K562 (cell line): ENCODE measurements around the gene HSPB7. TPM values are rescaled to one million over a fixed set of nuclear protein-coding genes. Genes with fewer than 3 reads are reported as not detected.

Source experiments
- ATAC-seq: fragments of 200-7000 bp; cut with Tn5 transposase; 3 replicates; pipeline ENCODE4 v1.9.1; 2020; ENCODE audit warnings: moderate library complexity
- BruUV-seq: library from RNA; stranded (reverse); fragments of 400-500 nt; replicated peaks from 2 replicates; lab custom pipeline; 2021; lab: Mats Ljungman, UMichigan
- CTCF ChIA-PET: fragments of 300-600 bp; formaldehyde crosslinking; extraction: SDS; loops from one replicate; lab custom pipeline; 2021; ENCODE audit warnings: low intra/inter-chr PET ratio; lab: Yijun Ruan, JAX
- POLR2A ChIA-PET: fragments of 300-600, 350-650 bp; sonication (Branson Sonifier 250); formaldehyde crosslinking; extraction: SDS; loops from one replicate; lab custom pipeline; 2021; ENCODE audit warnings: antibody characterized with exemption, inconsistent platforms; lab: Yijun Ruan, JAX
- DNase-seq, 4 experiments: peaks; one replicate each; pipeline versions ENCODE4 v3.0.0 to v3.0.0-alpha.2; 2011 to 2018; ENCODE audit warnings: low spot score in 3 of 4, mixed read lengths in 3 of 4; ENCODE audit errors: extremely low read depth in 1 of 4
- FAIRE-seq: peaks from 2 replicates; lab custom pipeline; 2011; peaks lifted over from hg19 to GRCh38; lab: Jason Lieb, UNC
- H2AFZ ChIP-seq: 2 replicates; pipeline ENCODE4 v1.6.0; 2011; ENCODE audit warnings: low read depth, low read length, control low read depth, inconsistent platforms
- H3K27ac ChIP-seq: fragments of 200-600 bp; 3 replicates; pipeline ENCODE4 v1.8.0; 2011; ENCODE audit warnings: low read depth, mild to moderate bottlenecking, control low read depth, inconsistent platforms, low read length, moderate library complexity, mixed read lengths; ENCODE audit errors: extremely low read depth
- H3K27me3 ChIP-seq, 2 experiments: fragments of 300-600 bp in 1 of 2; 2 replicates in 1 of 2; 3 replicates in 1 of 2; pipeline versions ENCODE4 v1.6.0 to v1.8.0; 2011; ENCODE audit warnings: inconsistent platforms in 2 of 2, low read length in 2 of 2, mild to moderate bottlenecking in 1 of 2, mixed read lengths in 1 of 2, moderate library complexity in 1 of 2; ENCODE audit not compliant: control insufficient read depth in 2 of 2, insufficient read depth in 2 of 2
- H3K36me3 ChIP-seq: fragments of 300-600 bp; 3 replicates; pipeline ENCODE4 v1.8.0; 2011; ENCODE audit warnings: mild to moderate bottlenecking, low read length, inconsistent platforms; ENCODE audit not compliant: control insufficient read depth, insufficient read depth
- H3K4me1 ChIP-seq, 2 experiments: fragments of 200-600 bp in 1 of 2; replicated peaks in 1 of 2; 2 replicates in 1 of 2; 3 replicates in 1 of 2; pipeline versions ENCODE4 v1.5.1 to v1.8.0; 2011; ENCODE audit warnings: inconsistent platforms in 2 of 2, low read length in 2 of 2, mild to moderate bottlenecking in 1 of 2, mixed read lengths in 1 of 2, moderate library complexity in 1 of 2; ENCODE audit not compliant: control insufficient read depth in 2 of 2, insufficient read depth in 2 of 2
- H3K4me2 ChIP-seq: 2 replicates; pipeline ENCODE4 v1.6.1; 2011; ENCODE audit warnings: low read length, control low read depth, inconsistent platforms, mixed read lengths; ENCODE audit not compliant: insufficient read depth
- H3K4me3 ChIP-seq: fragments of 200-600 bp; sonication (generic), shearing (Covaris generic); 2 replicates; pipeline ENCODE4 v1.5.1; 2016; ENCODE audit warnings: control low read depth, inconsistent platforms
- H3K79me2 ChIP-seq: fragments of 200-600 bp; 3 replicates; pipeline ENCODE4 v1.8.0; 2011; ENCODE audit warnings: low read length, inconsistent platforms; ENCODE audit not compliant: control insufficient read depth, insufficient read depth
- H3K9ac ChIP-seq, 2 experiments: 2 replicates each; pipeline versions ENCODE4 v1.6.0 to v1.6.1; 2011; ENCODE audit warnings: low read depth in 2 of 2, low read length in 2 of 2, control low read depth in 1 of 2, inconsistent platforms in 1 of 2, mild to moderate bottlenecking in 1 of 2, mixed read lengths in 1 of 2; ENCODE audit not compliant: insufficient read depth in 1 of 2
- H3K9me1 ChIP-seq: one replicate; pipeline ENCODE4 v1.6.0; 2011; ENCODE audit warnings: inconsistent platforms, mild to moderate bottlenecking, low read length, moderate library complexity; ENCODE audit not compliant: control insufficient read depth, insufficient read depth
- H3K9me3 ChIP-seq: replicated peaks from 2 replicates; pipeline ENCODE4 v1.5.1; 2011; ENCODE audit warnings: low read depth, low read length, inconsistent platforms; ENCODE audit not compliant: control insufficient read depth, insufficient read depth
- H4K20me1 ChIP-seq: replicated peaks from 2 replicates; pipeline ENCODE4 v1.6.1; 2011; ENCODE audit warnings: low read length, inconsistent platforms, mixed read lengths; ENCODE audit not compliant: control insufficient read depth, insufficient read depth
- FUS ChIP-seq: fragments of 200-400 bp; formaldehyde crosslinking; optimal IDR thresholded peaks from 2 replicates; pipeline ENCODE3; 2017; ENCODE audit warnings: low read depth, low read length
- WGBS: fragments of 100-300 bp; shearing (Covaris generic); methylation state at CpG from one replicate; pipeline ENCODE4 v1.1.6; 2016; ENCODE audit warnings: low coverage, mixed read lengths; ENCODE audit not compliant: insufficient coverage; ENCODE audit errors: missing lambda C conversion rate; 5-methylcytosine and 5-hydroxymethylcytosine counted together
- in situ Hi-C: fragments of 300-500 bp; cut with MboI; formaldehyde crosslinking; loops from 4 replicates; pipeline ENCODE4 v1.15.0; 2018; ENCODE audit warnings: inconsistent platforms, mixed read lengths
- intact Hi-C: fragments of 100-400 bp; cut with micrococcal nuclease; formaldehyde crosslinking; loops from 2 replicates; pipeline ENCODE4 v1.14.2; 2022
- polyA plus RNA-seq, 8 experiments: library from polyadenylated mRNA; depleted of rRNA in 4 of 8; stranded (reverse) in 5 of 8; unstranded in 3 of 8; fragments of >200 nt; fragmentation: Nextera tagmentation in 2 of 8; fragmentation: Illumina TruSeq in 1 of 8; extraction: Ambion mirVana in 2 of 8; extraction: Trizol in 1 of 8; gene quantifications; 2 replicates each; pipeline versions ENCODE4 v1.2.1 to v1.2.3, GENCODE V29; 2011 to 2014; ENCODE audit warnings: inconsistent platforms in 1 of 8, missing spikeins in 1 of 8
- total RNA-seq, 7 experiments: library from RNA; depleted of rRNA in 6 of 7; stranded (reverse); fragments of >200 nt in 6 of 7; fragmentation: Illumina TruSeq in 2 of 7; extraction: Trizol in 2 of 7; gene quantifications; 2 replicates each; pipeline versions ENCODE4 v1.2.1 to v1.2.3, GENCODE V29; 2011 to 2021; ENCODE audit warnings: low replicate concordance in 1 of 7
- TF ChIP-seq, protein P1 (sequence below): fragments of 250-450 bp; sonication (Bioruptor Pico); IDR thresholded peaks from 2 replicates; pipeline ENCODE4 v1.5.0; 2022; ENCODE audit warnings: mild to moderate bottlenecking
- TF ChIP-seq, protein P2 (sequence below): sonication (generic); formaldehyde crosslinking; IDR thresholded peaks from 2 replicates; pipeline ENCODE4 v1.5.0; 2020; ENCODE audit warnings: missing genetic modification reagents
- TF ChIP-seq, protein P3 (sequence below): fragments of 250-450 bp; sonication (Bioruptor Pico); IDR thresholded peaks from 2 replicates; pipeline ENCODE4 v1.9.0; 2021; ENCODE audit warnings: mild to moderate bottlenecking, inconsistent platforms

The HSPB7 gene
- total and polyA plus RNA-seq, 9 of the 15 experiments (the other 6 are each of a cell fraction or from before 2014, with no cell fraction given) = 0.05 to 0.19 (median 0.07) TPM; not detected in 6

DNA sequence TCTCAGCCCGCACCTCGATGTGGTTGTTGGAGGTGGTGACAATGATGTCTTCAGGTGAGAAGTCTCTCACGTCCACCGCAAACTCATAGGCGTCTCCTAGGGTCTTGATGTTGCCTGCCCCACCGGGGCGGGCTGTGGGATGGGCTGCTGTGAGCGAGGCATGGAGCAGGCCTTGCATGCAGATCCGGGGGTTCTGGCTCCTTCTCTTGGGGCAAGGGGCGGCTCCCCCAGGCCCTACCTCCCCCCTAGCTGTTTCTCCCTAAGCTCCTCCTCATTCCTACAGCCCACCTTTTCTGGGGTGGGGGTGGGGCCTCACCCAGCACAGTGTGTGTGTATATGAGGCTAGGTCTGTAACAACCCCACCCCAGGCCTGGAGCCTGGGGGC lies 775 bp downstream of the HSPB7 start:
- TF ChIP-seq FUS = no peak
- TF ChIP-seq, protein P1, sequence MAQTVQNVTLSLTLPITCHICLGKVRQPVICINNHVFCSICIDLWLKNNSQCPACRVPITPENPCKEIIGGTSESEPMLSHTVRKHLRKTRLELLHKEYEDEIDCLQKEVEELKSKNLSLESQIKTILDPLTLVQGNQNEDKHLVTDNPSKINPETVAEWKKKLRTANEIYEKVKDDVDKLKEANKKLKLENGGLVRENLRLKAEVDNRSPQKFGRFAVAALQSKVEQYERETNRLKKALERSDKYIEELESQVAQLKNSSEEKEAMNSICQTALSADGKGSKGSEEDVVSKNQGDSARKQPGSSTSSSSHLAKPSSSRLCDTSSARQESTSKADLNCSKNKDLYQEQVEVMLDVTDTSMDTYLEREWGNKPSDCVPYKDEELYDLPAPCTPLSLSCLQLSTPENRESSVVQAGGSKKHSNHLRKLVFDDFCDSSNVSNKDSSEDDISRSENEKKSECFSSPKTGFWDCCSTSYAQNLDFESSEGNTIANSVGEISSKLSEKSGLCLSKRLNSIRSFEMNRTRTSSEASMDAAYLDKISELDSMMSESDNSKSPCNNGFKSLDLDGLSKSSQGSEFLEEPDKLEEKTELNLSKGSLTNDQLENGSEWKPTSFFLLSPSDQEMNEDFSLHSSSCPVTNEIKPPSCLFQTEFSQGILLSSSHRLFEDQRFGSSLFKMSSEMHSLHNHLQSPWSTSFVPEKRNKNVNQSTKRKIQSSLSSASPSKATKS (CRISPR knock-in tag) = no peak
- TF ChIP-seq, protein P2, sequence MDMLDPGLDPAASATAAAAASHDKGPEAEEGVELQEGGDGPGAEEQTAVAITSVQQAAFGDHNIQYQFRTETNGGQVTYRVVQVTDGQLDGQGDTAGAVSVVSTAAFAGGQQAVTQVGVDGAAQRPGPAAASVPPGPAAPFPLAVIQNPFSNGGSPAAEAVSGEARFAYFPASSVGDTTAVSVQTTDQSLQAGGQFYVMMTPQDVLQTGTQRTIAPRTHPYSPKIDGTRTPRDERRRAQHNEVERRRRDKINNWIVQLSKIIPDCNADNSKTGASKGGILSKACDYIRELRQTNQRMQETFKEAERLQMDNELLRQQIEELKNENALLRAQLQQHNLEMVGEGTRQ = no peak
- TF ChIP-seq, protein P3, sequence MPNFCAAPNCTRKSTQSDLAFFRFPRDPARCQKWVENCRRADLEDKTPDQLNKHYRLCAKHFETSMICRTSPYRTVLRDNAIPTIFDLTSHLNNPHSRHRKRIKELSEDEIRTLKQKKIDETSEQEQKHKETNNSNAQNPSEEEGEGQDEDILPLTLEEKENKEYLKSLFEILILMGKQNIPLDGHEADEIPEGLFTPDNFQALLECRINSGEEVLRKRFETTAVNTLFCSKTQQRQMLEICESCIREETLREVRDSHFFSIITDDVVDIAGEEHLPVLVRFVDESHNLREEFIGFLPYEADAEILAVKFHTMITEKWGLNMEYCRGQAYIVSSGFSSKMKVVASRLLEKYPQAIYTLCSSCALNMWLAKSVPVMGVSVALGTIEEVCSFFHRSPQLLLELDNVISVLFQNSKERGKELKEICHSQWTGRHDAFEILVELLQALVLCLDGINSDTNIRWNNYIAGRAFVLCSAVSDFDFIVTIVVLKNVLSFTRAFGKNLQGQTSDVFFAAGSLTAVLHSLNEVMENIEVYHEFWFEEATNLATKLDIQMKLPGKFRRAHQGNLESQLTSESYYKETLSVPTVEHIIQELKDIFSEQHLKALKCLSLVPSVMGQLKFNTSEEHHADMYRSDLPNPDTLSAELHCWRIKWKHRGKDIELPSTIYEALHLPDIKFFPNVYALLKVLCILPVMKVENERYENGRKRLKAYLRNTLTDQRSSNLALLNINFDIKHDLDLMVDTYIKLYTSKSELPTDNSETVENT = 0 out of 2 replicates have a peak, but pooled peaks have one; percentile 11
- TF ChIP-seq, all 486 proteins: peak for 1
- Histone ChIP-seq H3K27ac (no peak overlapping the region), H3K79me2 (no peaks in the 10 kb centered on the region), H3K4me1 (peaks cover 29 to 76% of the 10 kb centered on the region in 2 experiments), H3K9me3 (no peaks in the 10 kb centered on the region), H3K36me3 (no peaks in the 10 kb centered on the region), H3K9me1 (no peaks in the 10 kb centered on the region), H3K4me3 (no peak overlapping the region), H3K9ac (peak overlapping the region in 1 of 2 experiments; percentile 15; a peak in 2 of 4 replicates), H3K4me2 (no peak overlapping the region), H4K20me1 (no peaks in the 10 kb centered on the region), H3K27me3 (peaks cover 0 to 7% of the 10 kb centered on the region in 2 experiments; a peak in 2 of 5 replicates), H2AFZ (peak overlapping the region; percentile 69; the same call in 1 of the 2 replicates)
- DNase-seq (peak in 1 of 4 experiments; percentile 16), FAIRE-seq (no peak), ATAC-seq (no peak)
- in situ Hi-C loops = loop anchor here (10.0 kb wide), 1 partner anchor 48 kb away; no protein-coding TSS in a partner anchor
- intact Hi-C loops = no loop called here
- ChIA-PET CTCF (no interaction called here), POLR2A (no interaction called here)
- BruUV-seq = no TSS peak
- WGBS = 71% methylated on average over 10 of the region's 10 CpGs
